ENCODE measurements around the gene PTGES2.

DNA sequence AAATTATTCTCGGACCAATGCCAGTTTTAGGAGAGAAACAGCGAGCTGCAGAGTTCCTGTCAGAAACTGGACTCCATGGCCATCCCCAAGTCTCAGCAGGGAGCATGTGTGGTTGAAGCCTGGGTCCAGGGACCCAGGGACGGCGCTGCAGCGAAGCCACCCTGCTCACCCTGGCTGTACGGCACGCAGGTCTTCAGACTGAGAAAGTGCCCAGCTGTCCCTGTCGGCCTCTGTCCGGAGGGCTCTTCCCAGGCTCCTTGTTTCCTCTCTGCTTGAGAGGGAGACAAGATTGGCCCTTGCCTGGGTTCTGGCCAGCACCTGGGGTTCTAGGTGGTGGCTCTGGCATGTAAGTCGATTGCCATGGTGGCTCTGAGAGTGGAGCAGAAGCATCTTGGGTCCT lies 26.9 kb downstream of the PTGES2 start:
- TF ChIP-seq, protein P1, sequence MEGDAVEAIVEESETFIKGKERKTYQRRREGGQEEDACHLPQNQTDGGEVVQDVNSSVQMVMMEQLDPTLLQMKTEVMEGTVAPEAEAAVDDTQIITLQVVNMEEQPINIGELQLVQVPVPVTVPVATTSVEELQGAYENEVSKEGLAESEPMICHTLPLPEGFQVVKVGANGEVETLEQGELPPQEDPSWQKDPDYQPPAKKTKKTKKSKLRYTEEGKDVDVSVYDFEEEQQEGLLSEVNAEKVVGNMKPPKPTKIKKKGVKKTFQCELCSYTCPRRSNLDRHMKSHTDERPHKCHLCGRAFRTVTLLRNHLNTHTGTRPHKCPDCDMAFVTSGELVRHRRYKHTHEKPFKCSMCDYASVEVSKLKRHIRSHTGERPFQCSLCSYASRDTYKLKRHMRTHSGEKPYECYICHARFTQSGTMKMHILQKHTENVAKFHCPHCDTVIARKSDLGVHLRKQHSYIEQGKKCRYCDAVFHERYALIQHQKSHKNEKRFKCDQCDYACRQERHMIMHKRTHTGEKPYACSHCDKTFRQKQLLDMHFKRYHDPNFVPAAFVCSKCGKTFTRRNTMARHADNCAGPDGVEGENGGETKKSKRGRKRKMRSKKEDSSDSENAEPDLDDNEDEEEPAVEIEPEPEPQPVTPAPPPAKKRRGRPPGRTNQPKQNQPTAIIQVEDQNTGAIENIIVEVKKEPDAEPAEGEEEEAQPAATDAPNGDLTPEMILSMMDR (IDR thresholded peaks at IDR 0.05) = no peak
- no peak for TF ChIP-seq POLR2A (IDR thresholded peaks at IDR 0.05)

Data from thyroid gland (tissue), 4 donors.